Liver (tissue), 9 donors: ENCODE results near the gene RBM34. TPM values are rescaled to one million over a fixed set of nuclear protein-coding genes. Genes with fewer than 3 reads are reported as not detected.
"Not testable (repeated sequence)": the region's sequence is repeated elsewhere in the genome, so short reads cannot be mapped to it uniquely, and the experiment has no call there.

ENCODE experiments used
- DNase-seq: peaks from one replicate; pipeline ENCODE4 v3.0.0-alpha.2; 2017; ENCODE audit warnings: low spot score
- H3K27ac ChIP-seq, 2 donors: one replicate each; pipeline ENCODE4 v1.7.0; 2013; ENCODE audit warnings: inconsistent platforms in 2 of 2, low read length in 2 of 2, control low read depth in 1 of 2, low read depth in 1 of 2, mild to moderate bottlenecking in 1 of 2
- H3K27me3 ChIP-seq, 4 donors: one replicate each; pipeline versions ENCODE4 v1.6.1 to v1.7.0; 2013; ENCODE audit warnings: low read length in 3 of 4, inconsistent platforms in 1 of 4, mild to moderate bottlenecking in 1 of 4, moderate library complexity in 1 of 4; ENCODE audit not compliant: control insufficient read depth in 4 of 4, insufficient read depth in 4 of 4
- H3K36me3 ChIP-seq, 4 donors: one replicate each; pipeline versions ENCODE4 v1.6.1 to v1.7.0; 2013; ENCODE audit warnings: low read length in 3 of 4, mild to moderate bottlenecking in 3 of 4, low read depth in 1 of 4, moderate library complexity in 1 of 4; ENCODE audit not compliant: control insufficient read depth in 4 of 4, insufficient read depth in 3 of 4
- H3K4me1 ChIP-seq, 4 donors: one replicate each; pipeline versions ENCODE4 v1.6.1 to v1.7.0; 2013; ENCODE audit warnings: low read length in 3 of 4, mild to moderate bottlenecking in 3 of 4, moderate library complexity in 1 of 4; ENCODE audit not compliant: control insufficient read depth in 4 of 4, insufficient read depth in 4 of 4
- H3K4me3 ChIP-seq, 3 donors: one replicate each; pipeline versions ENCODE4 v1.6.1 to v1.7.0; 2013; ENCODE audit warnings: low read length in 3 of 3, control low read depth in 1 of 3, low read depth in 1 of 3, mild to moderate bottlenecking in 1 of 3
- H3K9ac ChIP-seq, 2 donors: one replicate each; pipeline ENCODE4 v1.7.0; 2013; ENCODE audit warnings: low read length in 2 of 2, mild to moderate bottlenecking in 2 of 2, moderate library complexity in 2 of 2, control low read depth in 1 of 2, low read depth in 1 of 2
- H3K9me3 ChIP-seq, 4 donors: one replicate each; pipeline versions ENCODE4 v1.6.1 to v1.7.0; 2013; ENCODE audit warnings: low read length in 3 of 4; ENCODE audit not compliant: control insufficient read depth in 4 of 4
- EGR1 ChIP-seq, 2 donors: IDR thresholded peaks; 2 replicates each; pipeline ENCODE4 v1.6.1; 2016 to 2018; ENCODE audit warnings: antibody characterized with exemption in 2 of 2, low read depth in 2 of 2
- HNF4A ChIP-seq, 2 donors: conservative IDR thresholded peaks; 2 replicates each; pipeline ENCODE4 v1.6.1; 2016; ENCODE audit warnings: antibody characterized with exemption in 2 of 2, mild to moderate bottlenecking in 2 of 2
- JUND ChIP-seq, 2 donors: IDR thresholded peaks; 2 replicates each; pipeline ENCODE4 v1.6.1; 2016; ENCODE audit warnings: antibody characterized with exemption in 2 of 2
- RAD21 ChIP-seq, 2 donors: IDR thresholded peaks; 2 replicates each; pipeline ENCODE4 v1.6.1; 2016; ENCODE audit warnings: antibody characterized with exemption in 2 of 2, mild to moderate bottlenecking in 2 of 2
- SP1 ChIP-seq: IDR thresholded peaks from 2 replicates; pipeline ENCODE4 v1.6.1; 2018; ENCODE audit warnings: antibody characterized with exemption, mild to moderate bottlenecking
- WGBS: extraction: QIAGEN DNeasy Blood & Tissue Kit; methylation state at CpG from one replicate; pipeline ENCODE4 v1.1.7; 2013; 5-methylcytosine and 5-hydroxymethylcytosine counted together
- polyA plus RNA-seq, 2 donors: library from polyadenylated mRNA; stranded (reverse) in 1 of 2; unstranded in 1 of 2; fragments of 200-250 nt in 1 of 2; fragments of >200 nt in 1 of 2; fragmentation: Nextera tagmentation in 1 of 2; extraction: Ambion mirVana in 1 of 2; gene quantifications; one replicate each; pipeline versions ENCODE4 v1.2.1 to v1.2.3, GENCODE V29; 2013 to 2015
- total RNA-seq, 2 donors: library from RNA; depleted of rRNA; stranded (reverse); fragments of >200 nt; gene quantifications; one replicate each; pipeline ENCODE4 v1.2.3, GENCODE V29; 2014
- TF ChIP-seq, protein P1 (sequence below): fragments of 150-350 bp; IDR thresholded peaks from 2 replicates; pipeline ENCODE4 v1.5.1; 2017; ENCODE audit warnings: improper control_type of control experiment, low read depth, low read length; ENCODE audit not compliant: missing input control
- TF ChIP-seq, protein P2 (sequence below): IDR thresholded peaks from 2 replicates; pipeline ENCODE4 v1.6.1; 2016; ENCODE audit warnings: antibody characterized with exemption, mild to moderate bottlenecking
- donor health status: healthy.
- donor health status: healthy.
- donor health status: healthy.
- donor health status: healthy.
- donor health status: healthy.

RBM34 gene
- total and polyA plus RNA-seq, 4 donors = 15.6 to 30.2 (median 18.8) TPM

DNA sequence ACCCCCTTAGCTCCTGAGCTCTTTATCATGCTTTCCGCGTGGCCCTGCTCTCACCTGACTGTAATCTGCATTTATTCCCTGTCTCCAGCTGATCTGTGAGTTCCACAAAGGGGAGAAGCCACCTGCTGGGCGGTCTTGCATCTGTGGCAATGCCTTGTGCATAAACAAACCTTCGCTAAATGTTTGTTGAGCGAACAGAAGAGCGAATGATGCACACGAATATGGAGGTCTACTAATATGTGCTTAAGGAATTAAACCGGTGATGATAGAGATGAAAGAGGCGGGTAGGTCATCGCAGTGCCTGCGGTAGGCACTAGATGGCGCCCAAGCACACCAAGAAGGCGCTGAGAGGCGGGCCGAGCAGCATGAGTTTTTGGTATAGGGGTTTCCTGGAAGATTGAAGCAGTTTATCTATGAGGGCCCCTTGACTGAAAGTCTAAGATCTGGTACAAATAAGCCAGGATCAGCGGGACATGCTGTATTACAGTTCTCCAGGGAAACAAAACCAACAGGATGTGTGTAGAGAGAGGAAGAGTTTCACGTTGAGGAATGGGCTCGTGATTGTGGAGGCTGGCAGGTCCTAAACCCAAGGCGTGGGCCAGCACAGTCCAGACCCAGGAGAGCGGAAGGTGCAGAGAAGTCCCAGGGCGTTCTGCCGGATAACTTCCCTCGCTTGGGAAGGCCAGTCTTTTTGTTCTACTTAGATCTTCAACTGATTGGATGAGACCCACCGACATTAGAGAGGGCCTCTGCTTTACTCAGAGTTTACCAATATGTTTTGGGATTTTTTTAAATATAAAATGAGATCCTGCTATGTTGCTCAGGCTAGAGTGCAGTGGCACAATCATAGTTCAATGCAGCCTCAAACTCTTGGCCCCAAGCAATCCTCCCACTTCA, 67.1 kb downstream of the RBM34 start:
- Histone ChIP-seq H3K27ac (no peak overlapping the region), H3K4me3 (no peak overlapping the region), H3K9me3 (no peaks in the 10 kb centered on the region), H3K9ac (no peak overlapping the region), H3K36me3 (no peaks in the 10 kb centered on the region), H3K4me1 (peaks cover 0 to 13% (median 6%) of the 10 kb centered on the region in 4 donors), H3K27me3 (no peaks in the 10 kb centered on the region)
- peak; percentile 82 for DNase-seq
- peak; percentile 79 to 87 for TF ChIP-seq RAD21 (IDR thresholded peaks at IDR 0.05)
- no peak for TF ChIP-seq SP1
- TF ChIP-seq JUND (IDR thresholded peaks at IDR 0.05) = no peak
- TF ChIP-seq, protein P1, sequence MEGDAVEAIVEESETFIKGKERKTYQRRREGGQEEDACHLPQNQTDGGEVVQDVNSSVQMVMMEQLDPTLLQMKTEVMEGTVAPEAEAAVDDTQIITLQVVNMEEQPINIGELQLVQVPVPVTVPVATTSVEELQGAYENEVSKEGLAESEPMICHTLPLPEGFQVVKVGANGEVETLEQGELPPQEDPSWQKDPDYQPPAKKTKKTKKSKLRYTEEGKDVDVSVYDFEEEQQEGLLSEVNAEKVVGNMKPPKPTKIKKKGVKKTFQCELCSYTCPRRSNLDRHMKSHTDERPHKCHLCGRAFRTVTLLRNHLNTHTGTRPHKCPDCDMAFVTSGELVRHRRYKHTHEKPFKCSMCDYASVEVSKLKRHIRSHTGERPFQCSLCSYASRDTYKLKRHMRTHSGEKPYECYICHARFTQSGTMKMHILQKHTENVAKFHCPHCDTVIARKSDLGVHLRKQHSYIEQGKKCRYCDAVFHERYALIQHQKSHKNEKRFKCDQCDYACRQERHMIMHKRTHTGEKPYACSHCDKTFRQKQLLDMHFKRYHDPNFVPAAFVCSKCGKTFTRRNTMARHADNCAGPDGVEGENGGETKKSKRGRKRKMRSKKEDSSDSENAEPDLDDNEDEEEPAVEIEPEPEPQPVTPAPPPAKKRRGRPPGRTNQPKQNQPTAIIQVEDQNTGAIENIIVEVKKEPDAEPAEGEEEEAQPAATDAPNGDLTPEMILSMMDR = peak; percentile 92
- WGBS = 29% methylated on average over 24 of the region's 24 CpGs

DNA sequence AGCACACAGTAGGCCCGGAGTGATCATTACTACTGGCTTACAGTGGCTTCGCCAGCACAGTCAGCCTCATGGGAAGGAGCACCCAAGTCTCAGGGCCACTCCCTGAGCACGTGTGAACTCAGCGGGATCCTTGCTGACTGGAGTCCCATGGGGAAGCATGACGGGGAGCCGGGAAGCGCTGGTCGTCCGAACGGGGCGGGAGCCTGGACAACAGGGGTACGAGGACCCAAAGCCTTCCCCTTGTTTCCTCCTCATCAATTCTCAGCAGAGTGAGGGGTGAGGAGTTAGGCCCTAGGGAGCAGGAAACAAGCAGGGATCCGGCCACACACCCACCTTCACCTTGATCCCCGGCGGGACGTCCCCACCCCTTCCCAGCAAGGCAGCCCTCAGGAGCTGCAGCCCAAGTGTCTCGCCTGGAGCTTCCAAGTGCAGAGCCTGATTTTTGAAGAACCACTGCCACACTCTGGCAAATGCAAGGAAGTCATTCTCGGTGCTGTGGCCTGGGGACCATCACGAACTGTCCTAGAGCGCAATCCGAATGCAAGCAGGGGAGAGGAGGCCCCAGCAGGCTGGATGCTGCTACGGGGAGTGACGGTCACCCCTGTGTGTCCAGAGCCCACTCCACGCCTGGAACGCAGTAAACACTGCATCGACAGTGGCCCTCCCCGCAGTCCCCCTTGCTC, 67.9 kb downstream of the RBM34 start:
- H3K4me1 ChIP-seq = peaks cover 0 to 13% (median 6%) of the 10 kb centered on the region in 4 donors
- no peak for DNase-seq
- H3K36me3 ChIP-seq = no peaks in the 10 kb centered on the region
- no peak overlapping the region for H3K4me3 ChIP-seq
- no peaks in the 10 kb centered on the region for H3K9me3 ChIP-seq
- 52% methylated on average over 27 of the region's 27 CpGs for WGBS
- no peaks in the 10 kb centered on the region for H3K27me3 ChIP-seq
- H3K9ac ChIP-seq = no peak overlapping the region
- no peak overlapping the region for H3K27ac ChIP-seq
- no peak for TF ChIP-seq HNF4A (conservative IDR thresholded peaks at IDR 0.05)
- peak; percentile 52 to 77 for TF ChIP-seq RAD21 (IDR thresholded peaks at IDR 0.05)
- TF ChIP-seq EGR1 (IDR thresholded peaks at IDR 0.05; ENCODE audit: low read depth in 2 of 2) = no peak
- TF ChIP-seq, protein P2, sequence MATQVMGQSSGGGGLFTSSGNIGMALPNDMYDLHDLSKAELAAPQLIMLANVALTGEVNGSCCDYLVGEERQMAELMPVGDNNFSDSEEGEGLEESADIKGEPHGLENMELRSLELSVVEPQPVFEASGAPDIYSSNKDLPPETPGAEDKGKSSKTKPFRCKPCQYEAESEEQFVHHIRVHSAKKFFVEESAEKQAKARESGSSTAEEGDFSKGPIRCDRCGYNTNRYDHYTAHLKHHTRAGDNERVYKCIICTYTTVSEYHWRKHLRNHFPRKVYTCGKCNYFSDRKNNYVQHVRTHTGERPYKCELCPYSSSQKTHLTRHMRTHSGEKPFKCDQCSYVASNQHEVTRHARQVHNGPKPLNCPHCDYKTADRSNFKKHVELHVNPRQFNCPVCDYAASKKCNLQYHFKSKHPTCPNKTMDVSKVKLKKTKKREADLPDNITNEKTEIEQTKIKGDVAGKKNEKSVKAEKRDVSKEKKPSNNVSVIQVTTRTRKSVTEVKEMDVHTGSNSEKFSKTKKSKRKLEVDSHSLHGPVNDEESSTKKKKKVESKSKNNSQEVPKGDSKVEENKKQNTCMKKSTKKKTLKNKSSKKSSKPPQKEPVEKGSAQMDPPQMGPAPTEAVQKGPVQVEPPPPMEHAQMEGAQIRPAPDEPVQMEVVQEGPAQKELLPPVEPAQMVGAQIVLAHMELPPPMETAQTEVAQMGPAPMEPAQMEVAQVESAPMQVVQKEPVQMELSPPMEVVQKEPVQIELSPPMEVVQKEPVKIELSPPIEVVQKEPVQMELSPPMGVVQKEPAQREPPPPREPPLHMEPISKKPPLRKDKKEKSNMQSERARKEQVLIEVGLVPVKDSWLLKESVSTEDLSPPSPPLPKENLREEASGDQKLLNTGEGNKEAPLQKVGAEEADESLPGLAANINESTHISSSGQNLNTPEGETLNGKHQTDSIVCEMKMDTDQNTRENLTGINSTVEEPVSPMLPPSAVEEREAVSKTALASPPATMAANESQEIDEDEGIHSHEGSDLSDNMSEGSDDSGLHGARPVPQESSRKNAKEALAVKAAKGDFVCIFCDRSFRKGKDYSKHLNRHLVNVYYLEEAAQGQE = no peak

DNA sequence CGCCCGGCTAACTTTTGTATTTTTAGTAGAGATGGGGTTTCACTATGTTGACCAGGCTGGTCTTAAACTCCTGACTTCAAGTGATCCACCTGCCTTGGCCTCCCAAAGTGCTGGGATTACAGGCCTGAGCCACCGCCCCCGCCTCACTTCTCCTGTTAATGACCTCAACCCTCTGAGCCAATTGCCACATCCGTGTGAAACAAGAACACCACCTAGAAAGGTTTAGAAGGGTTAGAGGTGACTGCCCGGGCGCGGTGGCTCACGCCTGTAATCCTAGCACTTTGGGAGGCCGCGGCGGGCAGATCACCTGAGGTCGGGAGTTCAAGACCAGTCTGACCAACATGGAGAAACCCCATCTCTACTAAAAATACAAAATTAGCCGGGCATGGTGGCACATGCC, 68.6 kb downstream of the RBM34 start:
- H3K27me3 ChIP-seq, DNase-seq, H3K9me3 ChIP-seq, H3K4me3 ChIP-seq, H3K36me3 ChIP-seq, H3K27ac ChIP-seq, H3K9ac ChIP-seq: not testable (repeated sequence)
- WGBS = 89% methylated on average over 14 of the region's 14 CpGs
- H3K4me1 ChIP-seq = peaks cover 0 to 13% (median 6%) of the 10 kb centered on the region in 4 donors

DNA sequence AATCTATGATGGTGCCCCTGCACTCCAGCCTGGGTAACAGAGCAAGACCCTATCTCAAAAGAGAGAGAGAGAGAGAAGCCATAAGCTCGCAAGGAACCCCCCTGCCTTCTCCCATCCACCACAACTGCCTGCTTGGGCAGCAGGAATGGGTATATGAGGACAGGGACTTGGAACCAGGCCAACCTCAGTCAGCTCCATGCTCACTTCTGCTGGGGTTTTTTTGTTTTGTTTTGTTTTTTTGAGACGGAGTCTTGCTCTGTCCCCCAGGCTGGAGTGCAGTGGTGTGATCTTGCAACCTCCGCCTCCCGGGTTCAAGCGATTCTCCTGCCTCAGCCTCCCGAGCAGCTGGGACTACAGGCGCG, 69.0 kb downstream of the RBM34 start:
- H3K9ac ChIP-seq, DNase-seq, H3K9me3 ChIP-seq, H3K27ac ChIP-seq, H3K27me3 ChIP-seq, H3K36me3 ChIP-seq, H3K4me3 ChIP-seq: not testable (repeated sequence)
- H3K4me1 ChIP-seq = peaks cover 0 to 13% (median 6%) of the 10 kb centered on the region in 4 donors
- 97% methylated on average over 8 of the region's 8 CpGs for WGBS

DNA sequence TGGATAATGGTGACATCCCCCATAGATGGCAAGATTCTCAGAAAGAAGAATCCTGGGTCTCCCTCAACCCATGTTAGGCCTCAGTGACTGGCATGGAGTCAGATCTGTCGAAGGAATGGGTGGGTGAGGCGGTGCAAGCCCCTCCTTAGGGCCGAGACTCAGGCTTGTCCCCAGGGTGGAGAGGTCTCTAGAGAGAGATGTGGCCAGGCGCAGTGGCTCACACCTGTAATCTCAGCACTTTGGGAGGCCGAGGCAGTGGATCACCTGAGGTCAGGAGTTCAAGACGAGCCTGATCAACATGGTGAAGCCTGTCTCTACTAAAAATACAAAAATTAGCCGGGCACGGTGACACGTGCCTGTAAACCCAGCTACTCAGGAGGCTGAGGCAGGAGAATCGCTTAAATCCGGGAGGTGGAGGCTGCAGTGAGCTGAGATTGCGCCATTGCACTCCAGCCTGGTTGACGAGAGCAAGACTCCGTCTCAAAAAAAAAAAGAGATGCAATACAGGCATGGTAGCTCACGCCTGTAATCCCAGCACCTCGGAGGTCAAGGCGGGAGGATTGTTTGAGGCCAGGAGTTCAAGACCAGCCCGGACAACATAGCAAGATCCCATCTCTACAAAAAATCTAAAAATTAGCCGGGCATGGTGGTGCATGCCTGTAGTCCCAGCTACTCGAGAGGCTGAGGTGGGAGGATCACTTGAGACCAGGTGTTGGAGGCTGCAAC, 69.6 kb downstream of the RBM34 start:
- 96% methylated on average over 20 of the region's 20 CpGs for WGBS
- not testable (repeated sequence) for H3K4me3 ChIP-seq, H3K36me3 ChIP-seq, H3K9me3 ChIP-seq, DNase-seq, H3K9ac ChIP-seq, H3K27me3 ChIP-seq, H3K27ac ChIP-seq
- peaks cover 0 to 13% (median 6%) of the 10 kb centered on the region in 4 donors for H3K4me1 ChIP-seq
